Measurements from ENCODE around the gene ZBED5.
"Not testable (repeated sequence)": the region's sequence is repeated elsewhere in the genome, so short reads cannot be mapped to it uniquely, and the experiment has no call there.

The ZBED5 gene

DNA sequence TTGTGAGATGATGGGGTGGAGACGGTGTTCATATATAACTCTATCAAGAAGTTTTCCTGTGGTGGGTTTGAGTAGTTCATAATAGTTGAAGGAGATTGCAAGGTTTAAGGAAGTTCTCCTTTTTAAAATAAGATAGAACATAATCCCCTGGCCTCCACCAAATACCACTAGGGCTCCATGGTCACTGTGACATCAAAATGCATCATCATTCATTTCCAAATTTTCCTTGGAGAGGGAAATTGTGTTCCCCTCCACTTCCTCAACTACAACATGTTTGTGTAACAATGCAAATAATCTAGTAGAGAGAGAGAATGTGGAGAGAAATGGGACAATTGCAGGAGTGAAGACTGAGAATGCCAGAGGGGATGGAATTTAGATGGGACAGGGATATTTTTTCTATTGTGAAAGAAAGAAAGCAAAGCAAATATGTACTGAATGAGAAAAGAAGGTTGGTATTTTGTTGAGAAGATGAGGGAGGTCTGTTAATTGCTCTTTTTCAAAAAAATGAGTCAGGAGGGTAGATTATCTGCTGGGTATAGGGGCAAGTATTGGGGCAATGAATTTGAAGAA lies 33.4 kb upstream of the ZBED5 start:
- no peak overlapping the region for H3K4me3 ChIP-seq (ENCODE audit: low read depth, low read length)
- TF ChIP-seq CTCF (conservative IDR thresholded peaks at IDR 0.05; ENCODE audit: low read depth, low read length), result no peak
- DNase-seq (ENCODE audit: low read depth), result no peak

DNA sequence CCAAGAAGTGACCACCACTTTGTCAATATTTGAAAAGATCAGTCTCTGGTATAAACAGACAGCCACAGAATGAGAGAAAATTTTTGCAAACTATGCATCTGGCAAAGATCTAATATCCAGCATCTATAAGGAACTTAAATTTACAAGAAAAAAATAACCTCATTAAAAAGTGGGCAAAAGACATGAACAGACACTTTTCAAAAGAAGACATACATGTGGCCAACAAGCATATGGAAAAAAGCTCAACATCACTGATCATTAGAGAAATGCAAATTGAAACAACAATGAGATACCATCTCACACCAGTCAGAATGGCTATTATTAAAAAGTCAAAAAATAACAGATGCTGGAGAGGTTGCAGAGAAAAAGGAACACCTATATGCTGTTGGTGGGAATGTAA lies 32.2 kb upstream of the ZBED5 start:
- DNase-seq (ENCODE audit: low read depth); H3K4me3 ChIP-seq (ENCODE audit: low read depth, low read length): not testable (repeated sequence)

DNA sequence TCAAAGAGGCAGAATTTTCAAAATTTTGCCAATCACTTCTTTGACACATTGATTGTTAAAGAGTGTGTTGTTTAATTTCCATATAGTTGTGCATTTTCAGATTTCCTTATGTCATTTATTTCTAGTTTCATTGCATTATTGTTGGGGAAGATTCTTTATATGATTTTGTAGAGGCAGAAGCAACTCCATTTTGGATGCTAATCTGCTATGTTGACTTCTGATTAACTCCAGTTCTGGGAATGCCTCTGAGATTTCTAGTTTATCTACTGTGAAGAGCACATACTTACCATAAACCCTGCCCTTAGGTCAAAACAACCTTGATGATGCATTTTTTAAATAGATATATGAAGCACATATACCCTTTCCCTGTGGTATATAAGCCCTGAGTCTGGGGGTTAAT lies 29.5 kb upstream of the ZBED5 start:
- H3K4me3 ChIP-seq (ENCODE audit: low read depth, low read length), result no peak overlapping the region
- no peak for DNase-seq (ENCODE audit: low read depth)
- TF ChIP-seq CTCF (conservative IDR thresholded peaks at IDR 0.05; ENCODE audit: low read depth, low read length), result no peak

- no peak for DNase-seq (ENCODE audit: low read depth)
- H3K4me3 ChIP-seq (ENCODE audit: low read depth, low read length), result no peak overlapping the region
- no peak for TF ChIP-seq CTCF (conservative IDR thresholded peaks at IDR 0.05; ENCODE audit: low read depth, low read length)
Observed at GRCh38 chr11:10886652-10887250, 28.9 kb upstream of the ZBED5 start.

- peak; percentile 41 for DNase-seq (ENCODE audit: low read depth)
Observed at GRCh38 chr11:10885703-10886363, 28.0 kb upstream of the ZBED5 start.

DNA sequence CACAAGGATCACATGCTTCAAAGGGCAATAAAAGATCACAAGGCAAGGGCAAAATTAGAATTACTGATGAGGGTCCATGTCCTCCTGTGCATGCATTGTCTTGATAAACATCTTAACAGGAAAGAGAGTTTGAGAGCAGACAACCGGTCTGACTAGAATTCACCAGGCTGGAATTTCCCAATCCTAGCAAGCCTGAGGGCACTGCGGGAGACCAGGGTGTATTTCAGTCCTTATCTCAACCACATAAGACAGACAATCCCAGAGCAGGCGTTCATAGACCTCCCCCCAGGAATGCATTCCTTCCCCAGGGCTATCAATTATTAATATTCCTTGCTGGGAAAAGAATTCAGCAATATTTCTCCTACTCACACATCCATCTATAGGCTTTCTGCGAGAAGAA lies 26.4 kb upstream of the ZBED5 start:
- H3K4me3 ChIP-seq (ENCODE audit: low read depth, low read length); DNase-seq (ENCODE audit: low read depth): not testable (repeated sequence)

More at GRCh38 chr11:10885703-10886363, 28.0 kb upstream of the ZBED5 start:
- H3K4me3 ChIP-seq (ENCODE audit: low read depth, low read length), result no peak overlapping the region
- TF ChIP-seq CTCF (conservative IDR thresholded peaks at IDR 0.05; ENCODE audit: low read depth, low read length), result no peak

GRCh38 chr11:10881892-10882291 lies 24.0 kb upstream of the ZBED5 start:
- no peak for DNase-seq (ENCODE audit: low read depth)
- no peak overlapping the region for H3K4me3 ChIP-seq (ENCODE audit: low read depth, low read length)
- TF ChIP-seq CTCF (conservative IDR thresholded peaks at IDR 0.05; ENCODE audit: low read depth, low read length), result no peak
